Activated CD8-positive, alpha-beta memory T cell treated with anti-CD3 and anti-CD28 coated beads, Interleukin-2, amount 50 U/mL, for 24 hours (primary cell): ENCODE results near the gene ATP11A.
"Not testable (repeated sequence)": the region's sequence is repeated elsewhere in the genome, so short reads cannot be mapped to it uniquely, and the experiment has no call there.

Source experiments
- DNase-seq: peaks from one replicate; pipeline ENCODE4 v3.0.0-alpha.2; 2020; ENCODE audit errors: extremely low read depth

The ATP11A gene

DNA sequence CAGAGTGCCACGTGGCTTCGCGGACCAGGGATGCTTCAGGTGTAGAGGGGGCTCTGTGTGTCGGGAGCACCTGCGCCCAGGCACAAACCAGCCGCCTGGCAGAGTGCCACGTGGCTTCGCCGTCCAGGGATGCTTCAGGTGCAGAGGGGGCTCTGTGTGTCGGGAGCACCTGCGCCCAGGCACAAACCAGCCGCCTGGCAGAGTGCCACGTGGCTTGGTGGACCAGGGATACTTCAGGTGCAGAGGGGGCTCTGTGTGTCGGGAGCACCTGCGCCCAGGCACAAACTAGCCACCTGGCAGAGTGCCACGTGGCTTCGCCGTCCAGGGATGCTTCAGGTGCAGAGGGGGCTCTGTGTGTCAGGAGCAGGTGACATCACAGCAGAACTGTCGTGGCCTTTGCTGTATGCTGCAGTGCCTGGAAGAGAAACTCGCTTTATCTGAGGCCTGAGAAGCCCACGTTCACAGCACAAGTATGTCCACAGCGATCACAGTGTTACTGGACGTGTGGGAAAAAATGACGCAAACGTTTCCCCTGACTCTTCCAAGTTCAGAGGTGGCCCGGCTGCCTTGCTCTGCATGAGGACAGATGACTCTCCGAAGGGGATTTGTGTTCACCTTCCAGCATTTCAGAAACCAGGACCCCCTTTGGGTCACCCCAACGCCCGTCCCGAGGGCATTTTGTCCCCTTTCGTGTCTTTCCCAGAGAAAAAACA lies 151.6 kb downstream of the ATP11A start:
- DNase-seq: not testable (repeated sequence)

DNA sequence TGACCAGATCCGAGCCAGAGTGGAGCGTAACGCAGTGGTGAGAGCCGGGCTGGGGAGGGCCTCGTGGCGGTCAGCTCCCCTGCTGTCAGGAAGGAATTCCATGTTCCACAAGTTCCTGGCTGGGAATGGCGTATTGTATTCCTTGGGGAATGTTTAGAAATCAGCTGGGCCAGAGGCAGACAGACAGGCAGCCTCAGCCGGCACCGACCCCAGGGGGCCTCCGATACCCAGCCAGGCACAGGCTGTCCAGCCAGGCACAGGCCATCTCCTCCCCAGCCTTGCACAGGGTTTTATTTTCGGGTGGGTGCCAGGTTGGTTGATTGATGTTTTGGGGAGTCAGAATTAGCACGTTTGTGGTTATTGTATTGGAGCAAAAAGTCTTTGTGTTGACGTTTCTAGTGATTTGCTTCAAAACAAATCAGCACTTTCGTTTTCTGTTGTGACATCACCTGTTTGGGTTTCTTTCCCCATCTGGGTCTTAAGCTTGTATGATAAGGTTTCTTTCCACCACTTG lies 152.6 kb downstream of the ATP11A start:
- no peak for DNase-seq

DNA sequence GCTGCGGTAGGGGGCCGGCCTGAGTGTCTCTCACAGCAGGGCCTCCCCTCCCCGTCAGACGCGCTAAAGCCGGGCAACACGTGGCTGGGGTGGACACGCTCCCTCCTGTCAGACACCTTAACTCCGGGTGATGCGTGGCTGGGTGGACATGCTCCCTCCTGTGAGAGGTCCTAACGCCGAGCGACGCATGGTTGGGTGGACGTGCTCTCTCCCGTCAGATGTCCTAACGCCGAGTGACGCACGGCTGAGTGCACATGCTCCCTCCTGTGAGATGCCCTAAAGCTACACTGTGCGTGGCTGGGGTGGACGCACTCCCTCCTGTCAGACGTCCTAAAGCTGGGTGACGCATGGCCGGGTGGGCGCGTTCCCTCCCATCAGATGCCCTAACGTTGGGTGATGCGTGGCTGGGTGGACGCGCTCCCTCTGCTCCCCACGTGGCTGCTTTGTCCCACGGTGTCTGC lies 153.1 kb downstream of the ATP11A start:
- DNase-seq: no peak

DNA sequence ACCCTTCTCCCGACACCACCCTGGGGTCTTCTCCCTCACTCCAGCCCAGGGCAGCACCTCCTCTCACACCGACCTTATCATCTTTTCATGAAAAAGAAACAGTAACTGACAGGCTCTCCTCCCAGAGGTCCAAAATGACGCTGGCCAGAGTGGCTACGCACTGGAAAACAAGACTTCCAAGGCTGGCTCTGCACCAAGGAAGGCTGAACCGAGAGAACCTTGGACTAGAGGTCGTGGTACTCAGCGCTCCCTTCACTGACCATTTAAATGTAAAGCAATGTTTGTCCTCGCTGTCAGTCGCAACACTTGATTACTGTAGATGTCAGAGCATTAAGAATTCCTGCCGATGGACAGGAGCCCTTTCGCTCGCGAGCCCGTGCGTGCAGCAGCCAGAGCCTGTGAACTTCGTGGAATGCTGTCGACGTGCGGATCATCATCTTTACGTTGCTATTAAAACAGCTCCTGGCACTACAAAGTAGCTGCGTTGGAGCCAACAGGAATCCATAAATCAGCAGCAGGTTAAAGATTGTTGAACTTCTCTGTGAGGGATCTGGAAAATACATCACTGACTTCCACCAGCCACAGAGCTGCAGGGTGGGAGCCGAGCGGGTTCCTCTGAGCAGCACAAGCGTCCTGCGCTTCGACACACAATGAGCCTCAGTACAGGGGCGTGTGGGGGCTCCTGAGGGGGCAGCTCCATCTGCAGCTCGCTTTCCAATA lies 153.7 kb downstream of the ATP11A start:
- DNase-seq: no peak

DNA sequence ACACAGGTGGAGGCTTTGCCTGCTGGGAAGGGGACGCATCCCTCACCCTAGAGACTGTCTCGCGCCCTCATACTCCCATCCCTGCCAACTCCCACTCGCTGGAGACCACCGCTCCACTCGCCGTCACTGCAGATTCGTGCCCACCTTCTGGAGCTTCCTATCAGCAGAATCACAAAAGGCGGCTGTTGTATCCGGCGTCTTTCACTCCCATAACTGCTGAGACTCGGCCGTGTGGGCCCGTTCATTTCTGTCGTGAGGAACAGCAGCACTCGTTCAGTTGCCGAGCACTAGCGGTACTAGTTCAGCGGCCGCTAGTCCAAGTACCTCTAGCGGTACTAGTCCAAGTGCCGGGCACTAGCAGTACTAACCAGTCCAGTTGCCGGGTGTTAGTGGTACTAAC lies 154.6 kb downstream of the ATP11A start:
- DNase-seq: no peak

DNA sequence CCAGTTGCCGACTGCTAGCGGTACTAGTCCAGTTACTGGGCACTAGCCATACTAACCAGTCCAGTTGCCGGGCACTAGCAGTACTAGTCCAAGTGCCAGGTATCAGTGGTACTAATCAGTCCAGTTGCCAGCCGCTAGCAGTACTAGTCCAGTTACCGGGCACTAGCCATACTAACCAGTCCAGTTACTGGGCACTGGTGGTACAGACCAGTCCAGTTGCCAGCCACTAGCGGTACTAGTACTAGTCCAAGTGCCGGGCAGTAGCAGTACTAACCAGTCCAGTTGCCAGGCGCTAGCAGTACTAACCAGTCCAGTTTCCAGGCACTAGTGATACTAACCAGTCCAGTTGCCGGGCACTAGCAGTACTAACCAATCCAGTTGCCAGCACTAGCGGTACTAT lies 155.0 kb downstream of the ATP11A start:
- no peak for DNase-seq

DNA sequence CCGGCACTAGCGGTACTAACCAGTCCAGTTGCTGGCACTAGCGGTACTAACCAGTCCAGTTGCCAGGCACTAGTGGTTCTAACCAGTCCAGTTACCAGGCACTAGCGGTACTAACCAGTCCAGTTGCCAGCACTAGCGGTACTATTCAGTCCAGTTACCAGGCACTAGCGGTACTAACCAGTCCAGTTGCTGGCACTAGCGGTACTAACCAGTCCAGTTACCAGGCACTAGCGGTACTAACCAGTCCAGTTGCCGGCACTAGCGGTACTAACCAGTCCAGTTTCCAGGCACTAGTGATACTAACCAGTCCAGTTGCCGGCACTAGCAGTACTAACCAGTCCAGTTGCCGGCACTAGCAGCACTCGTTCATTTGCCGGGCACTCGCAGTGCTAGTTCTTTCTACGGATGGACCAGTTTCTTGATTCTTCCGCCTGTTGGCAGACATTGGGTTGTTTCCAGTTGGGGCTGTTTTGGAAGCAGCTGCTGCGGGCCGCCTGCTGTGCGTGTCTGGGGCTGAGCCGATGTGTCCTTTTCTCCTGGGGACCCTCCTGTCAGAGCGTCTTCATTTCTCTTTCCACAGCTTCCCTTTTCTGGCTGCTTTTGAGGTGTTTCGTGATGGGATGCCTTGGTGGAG lies 155.8 kb downstream of the ATP11A start:
- no peak for DNase-seq

DNA sequence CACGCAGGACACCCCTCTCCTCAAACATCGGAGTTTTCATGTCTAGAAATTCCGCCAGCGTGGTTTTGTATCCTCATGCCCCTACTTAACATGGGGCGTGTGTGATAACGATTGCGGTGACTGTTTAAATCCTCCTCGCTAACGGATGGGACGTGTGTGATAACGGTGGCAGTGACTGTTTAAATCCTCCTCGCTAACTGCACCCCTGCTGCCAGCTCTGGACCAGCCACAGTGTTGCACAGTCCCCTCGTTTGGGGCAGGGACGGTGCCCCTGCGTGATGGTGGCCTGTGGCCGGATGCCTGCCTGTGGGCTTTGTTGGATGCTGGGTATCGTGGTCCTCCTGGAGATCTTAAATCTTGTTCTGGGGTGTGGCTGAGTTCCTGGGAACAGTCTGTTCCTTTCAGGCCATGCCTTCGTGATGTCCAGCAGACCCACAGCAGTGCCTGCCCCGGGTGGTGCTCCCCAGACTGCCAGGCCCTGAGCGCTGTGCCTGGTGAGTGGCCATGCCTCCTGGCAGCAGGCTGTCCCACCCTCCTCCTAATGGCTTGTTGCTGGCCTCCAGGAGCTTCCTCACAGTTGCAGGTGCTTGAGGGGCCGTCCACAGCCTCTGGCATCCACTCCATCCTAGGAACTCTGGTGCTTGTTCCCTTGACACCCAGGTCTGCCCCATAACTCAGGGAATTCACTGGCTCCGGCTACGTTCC lies 156.7 kb downstream of the ATP11A start:
- DNase-seq: no peak

DNA sequence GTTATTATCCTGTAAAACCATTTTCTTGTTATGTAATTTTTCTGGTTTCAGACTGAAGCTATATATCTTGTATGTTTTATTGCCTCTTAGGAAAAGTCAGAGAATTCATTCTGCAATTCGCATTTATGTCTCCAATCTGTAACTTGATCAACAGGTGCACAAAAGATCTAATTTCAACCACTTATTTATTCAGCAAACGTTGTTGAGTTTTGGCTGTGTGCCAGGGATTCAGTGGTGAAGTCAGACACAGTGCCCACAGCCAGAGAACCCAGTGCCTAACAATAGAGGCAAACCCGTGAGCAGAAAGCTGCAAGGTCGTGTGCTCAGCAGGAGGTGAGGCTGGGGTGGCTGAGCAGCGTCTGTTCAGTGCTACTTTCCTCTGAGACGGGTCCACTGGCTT lies 159.7 kb downstream of the ATP11A start:
- no peak for DNase-seq

DNA sequence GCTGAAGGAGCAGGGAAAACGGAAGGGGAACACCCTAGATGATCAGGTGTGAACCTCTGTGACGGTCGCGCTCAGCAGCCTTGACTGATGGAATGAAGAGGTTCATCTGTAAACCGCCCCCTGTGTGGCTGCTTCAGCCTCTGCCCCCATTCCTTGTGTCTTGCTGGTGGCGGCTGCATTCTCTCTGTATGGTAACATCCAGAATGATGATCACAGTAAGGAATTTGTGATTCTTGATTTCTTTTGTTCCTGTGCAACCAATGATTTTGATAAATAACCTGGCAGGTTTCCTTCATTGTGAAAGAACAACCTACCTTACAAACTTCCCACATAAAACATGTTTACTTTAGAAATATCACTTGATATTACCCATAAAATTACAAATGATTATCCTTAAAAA lies 160.4 kb downstream of the ATP11A start:
- DNase-seq: no peak

DNA sequence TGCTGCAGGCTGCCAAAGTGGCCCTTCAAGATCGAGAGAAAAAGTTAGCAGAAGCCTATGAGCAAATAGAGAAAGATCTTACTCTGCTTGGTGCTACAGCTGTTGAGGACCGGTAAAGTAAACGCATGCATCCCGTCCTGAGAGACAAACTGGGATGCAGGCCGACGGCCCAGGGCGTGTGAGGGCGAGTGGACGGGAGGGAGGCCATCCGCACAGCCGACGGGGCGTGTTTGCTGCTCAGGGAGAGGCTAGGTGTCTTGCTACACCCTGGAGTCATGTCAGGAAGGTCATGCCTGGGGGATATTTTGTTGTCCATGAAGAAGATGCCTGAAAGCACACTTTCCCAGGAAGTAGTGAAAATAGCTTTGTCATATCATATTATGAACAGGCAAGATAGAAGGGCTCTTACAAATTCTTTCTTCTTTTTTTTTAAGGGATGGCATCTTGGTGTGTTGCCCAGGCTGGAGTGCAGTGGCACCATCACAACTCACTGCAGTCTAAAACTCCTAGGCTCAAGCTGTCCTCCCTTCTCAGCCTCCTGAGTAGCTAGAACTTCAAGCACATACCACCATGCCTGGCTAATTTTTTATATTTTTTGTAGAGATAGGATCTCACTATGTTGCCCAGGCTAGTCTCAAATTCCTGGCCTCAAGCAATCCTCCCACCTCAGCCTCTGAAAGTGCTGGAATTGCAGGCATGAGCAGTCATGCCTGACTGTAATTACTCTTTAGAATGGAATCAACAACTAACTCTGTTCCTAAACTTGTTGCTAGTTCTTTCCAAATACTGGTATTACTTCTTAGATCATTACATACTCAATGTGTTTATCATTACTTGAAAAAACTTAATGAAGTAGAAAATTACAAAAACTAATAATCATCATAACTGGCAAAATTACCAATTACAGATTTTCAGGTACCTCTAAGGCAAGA lies 161.5 kb downstream of the ATP11A start:
- no peak for DNase-seq

DNA sequence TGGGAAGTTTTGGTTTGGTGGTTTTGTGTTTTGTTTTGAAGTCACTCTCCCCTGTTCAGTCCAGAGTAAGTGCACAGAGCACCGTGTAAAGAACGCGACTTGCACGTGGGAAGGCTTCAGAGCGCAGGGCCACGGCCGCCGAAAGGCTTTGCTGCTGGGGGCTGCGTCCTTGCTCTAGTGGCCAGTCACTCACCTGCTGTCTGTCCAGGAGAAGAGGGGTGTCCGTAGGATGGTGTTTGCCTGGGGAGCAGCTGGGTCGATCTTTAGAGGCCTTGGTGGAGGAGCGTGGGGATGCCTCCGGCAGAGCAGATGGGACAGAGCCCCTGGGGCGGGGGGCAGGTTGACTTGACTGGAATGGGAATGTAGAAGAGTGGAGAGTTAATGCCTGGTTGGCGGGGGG lies 162.6 kb downstream of the ATP11A start:
- DNase-seq: no peak

DNA sequence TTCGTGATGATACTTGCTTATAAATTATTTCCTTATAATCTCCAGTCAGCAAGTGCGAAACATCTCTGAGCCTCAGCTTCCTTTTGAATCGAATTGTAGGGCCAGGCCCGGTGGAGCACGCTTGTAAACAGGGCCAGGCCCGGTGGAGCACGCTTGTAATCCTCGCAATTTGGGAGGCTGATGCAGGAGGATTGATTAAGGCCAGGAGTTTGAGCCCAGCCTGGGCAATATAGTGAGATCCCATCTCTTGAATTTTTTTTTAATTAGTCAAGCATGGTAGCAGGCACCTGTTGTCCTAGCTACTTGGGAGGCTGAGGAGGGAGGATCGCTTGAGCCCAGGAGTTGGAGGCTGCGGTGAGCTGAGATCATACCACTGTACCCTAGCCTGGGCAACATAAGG lies 163.0 kb downstream of the ATP11A start:
- DNase-seq: no peak

DNA sequence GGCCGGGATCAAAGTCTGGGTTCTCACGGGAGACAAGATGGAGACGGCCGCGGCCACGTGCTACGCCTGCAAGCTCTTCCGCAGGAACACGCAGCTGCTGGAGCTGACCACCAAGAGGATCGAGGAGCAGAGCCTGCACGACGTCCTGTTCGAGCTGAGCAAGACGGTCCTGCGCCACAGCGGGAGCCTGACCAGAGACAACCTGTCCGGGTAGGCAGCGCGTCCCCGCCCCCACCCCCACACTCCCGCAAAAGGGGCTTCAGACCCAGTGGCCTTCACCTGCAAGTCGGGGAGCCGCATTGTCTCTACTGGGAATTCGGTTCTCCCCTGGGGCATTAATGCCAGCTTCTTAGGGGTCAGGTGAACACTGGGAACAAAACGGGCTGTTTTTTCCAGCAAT lies 164.5 kb downstream of the ATP11A start:
- no peak for DNase-seq

DNA sequence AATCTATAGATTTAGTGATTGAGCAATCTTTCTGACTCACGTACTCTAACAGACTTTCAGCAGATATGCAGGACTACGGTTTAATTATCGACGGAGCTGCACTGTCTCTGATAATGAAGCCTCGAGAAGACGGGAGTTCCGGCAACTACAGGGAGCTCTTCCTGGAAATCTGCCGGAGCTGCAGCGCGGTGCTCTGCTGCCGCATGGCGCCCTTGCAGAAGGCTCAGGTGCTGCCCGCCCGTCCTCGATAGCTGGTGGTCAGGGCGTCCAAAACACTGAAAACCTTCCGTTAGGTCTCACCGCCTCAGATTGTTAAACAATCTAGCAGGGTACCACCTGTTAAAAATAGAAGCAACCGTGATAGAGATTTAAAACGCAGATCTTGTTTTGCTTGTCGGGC lies 166.0 kb downstream of the ATP11A start:
- DNase-seq: no peak

DNA sequence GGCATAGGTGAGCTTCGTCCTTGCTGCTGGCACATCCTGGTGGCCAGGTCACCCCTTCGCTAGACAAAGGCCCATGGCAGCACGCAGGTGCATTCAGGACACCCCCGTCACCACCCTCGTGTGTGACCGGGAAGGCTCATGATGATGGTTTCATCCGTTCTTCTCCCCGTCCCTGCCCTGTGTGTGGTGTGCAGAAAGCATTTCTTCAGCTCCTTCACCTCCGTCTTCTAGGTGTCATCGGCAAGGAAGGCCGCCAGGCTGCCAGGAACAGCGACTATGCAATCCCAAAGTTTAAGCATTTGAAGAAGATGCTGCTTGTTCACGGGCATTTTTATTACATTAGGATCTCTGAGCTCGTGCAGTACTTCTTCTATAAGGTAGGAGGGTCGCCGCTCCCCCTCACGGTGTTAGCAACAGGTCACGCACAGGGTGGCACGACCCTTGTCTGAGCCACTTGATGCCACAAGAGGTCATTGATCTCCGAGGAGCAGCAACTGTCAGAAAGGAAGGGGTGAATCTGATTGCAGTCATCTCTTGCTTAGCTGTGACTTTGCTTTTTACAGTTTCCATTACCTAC lies 168.2 kb downstream of the ATP11A start:
- DNase-seq: no peak

DNA sequence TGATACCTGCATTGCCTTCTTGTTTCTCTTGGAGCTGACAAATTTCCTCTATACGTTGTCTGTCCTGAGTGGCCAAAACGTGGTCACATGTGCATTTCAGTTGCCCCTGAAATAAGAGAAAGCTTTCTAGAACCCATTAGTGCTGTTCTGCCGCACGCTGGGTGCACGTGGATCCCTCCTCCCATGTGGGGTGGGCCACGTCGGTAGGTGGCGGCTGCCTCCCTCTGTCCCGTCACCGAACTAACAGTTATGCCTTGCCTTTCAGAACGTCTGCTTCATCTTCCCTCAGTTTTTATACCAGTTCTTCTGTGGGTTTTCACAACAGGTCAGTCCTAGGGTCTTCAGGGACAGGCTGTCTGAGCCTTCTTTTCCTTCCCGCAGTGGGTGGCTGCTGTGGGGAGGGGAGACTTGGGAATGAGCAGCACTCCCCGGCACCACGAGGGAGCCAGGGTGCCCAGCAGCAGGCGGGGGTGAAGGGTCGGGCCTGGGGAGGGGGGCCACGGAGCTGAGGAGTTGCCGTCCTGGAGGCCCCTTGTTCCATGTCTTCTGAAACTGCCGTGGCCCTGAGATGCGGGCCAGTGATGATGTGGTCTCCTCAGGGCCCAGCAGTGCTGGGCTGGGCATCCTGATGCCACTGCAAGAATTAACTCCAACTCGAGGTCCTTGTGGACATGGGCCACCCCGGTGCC lies 169.4 kb downstream of the ATP11A start:
- DNase-seq: no peak

DNA sequence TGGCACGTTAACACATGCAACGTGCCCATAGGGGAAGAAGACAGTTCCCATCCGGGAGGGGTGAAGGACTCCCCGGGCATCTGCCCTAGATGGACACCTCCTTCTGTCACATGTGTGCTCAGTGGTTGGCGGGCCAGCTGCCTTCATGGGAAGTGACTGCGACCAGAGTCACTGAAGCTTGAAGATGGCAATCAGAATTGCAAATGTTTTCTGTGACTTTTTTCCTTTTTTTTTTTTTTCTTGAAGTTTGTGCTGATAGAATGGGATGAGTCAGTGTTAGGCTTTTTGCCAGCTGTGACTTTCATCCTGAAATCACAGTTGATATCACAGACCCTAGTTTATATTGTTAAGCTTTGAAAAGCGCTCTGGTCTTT lies 170.0 kb downstream of the ATP11A start:
- DNase-seq: no peak

DNA sequence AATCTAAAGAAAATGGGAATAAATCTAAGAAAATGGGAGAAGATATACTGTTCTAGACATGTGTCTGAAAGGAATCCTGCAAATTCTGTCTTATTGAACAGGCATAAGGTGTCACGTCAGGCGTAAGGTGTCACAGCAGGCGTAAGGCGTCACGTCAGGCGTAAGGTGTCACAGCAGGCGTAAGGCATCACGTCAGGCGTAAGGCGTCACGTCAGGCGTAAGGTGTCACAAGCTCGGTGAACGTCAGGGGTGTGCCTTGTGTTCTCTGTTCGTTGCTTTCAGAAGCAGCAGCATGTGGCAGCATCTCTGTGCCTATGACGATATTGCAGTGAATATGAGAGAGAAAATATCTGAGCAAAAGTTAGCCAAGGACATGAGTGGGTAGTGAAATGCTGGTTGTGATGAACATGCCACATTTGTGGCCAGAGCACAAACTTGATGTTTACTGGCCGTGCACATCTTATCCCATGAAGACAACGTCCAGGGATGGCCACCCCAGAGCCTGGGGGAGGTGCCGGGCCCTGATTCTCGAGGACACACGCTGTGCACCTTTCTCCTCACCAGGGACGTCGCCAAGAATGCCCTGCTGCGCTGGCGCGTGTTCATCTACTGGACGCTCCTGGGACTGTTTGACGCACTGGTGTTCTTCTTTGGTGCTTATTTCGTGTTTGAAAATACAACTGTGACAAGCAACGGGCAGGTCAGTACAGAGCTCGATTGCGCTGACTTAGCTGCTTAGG lies 172.2 kb downstream of the ATP11A start:
- DNase-seq: no peak
